Tibial nerve (tissue), 4 donors: Measurements from ENCODE around the gene TVP23B.
"Not testable (repeated sequence)": the region's sequence is repeated elsewhere in the genome, so short reads cannot be mapped to it uniquely, and the experiment has no call there.

ENCODE experiments used
- CTCF ChIP-seq, 5 experiments: fragments of 200-600 bp in 3 of 5; fragments of 450-650 bp in 2 of 5; sonication (generic) in 3 of 5; IDR thresholded peaks; one replicate each; pipeline ENCODE4 v1.5.1; 2016 to 2019; ENCODE audit warnings: antibody characterized with exemption in 5 of 5, mild to moderate bottlenecking in 3 of 5, moderate library complexity in 2 of 5
- EP300 ChIP-seq, 2 donors: sonication (generic); formaldehyde crosslinking; IDR thresholded peaks; one replicate each; pipeline ENCODE4 v1.6.1; 2017; ENCODE audit warnings: antibody characterized with exemption in 2 of 2, mild to moderate bottlenecking in 1 of 2
- POLR2A ChIP-seq, 2 donors: fragments of 450-650 bp; IDR thresholded peaks; one replicate each; pipeline ENCODE4 v1.6.1; 2017; ENCODE audit warnings: antibody characterized with exemption in 2 of 2, mild to moderate bottlenecking in 2 of 2, moderate library complexity in 2 of 2

GRCh38 chr17:18815924-18816323 lies 34.9 kb downstream of the TVP23B start:
- not testable (repeated sequence) for TF ChIP-seq CTCF, POLR2A, EP300 (IDR thresholded peaks at IDR 0.05)
